ENCODE results near the gene SNED1. TPM values are rescaled to one million over a fixed set of nuclear protein-coding genes. Genes with fewer than 3 reads are reported as not detected.
A peak's percentile ranks its signal among the peaks of the same experiment; 100 is the strongest.

SNED1 gene
- total and polyA plus RNA-seq, 2 experiments from 2014 or later = 1.5 to 2.8 TPM

DNA sequence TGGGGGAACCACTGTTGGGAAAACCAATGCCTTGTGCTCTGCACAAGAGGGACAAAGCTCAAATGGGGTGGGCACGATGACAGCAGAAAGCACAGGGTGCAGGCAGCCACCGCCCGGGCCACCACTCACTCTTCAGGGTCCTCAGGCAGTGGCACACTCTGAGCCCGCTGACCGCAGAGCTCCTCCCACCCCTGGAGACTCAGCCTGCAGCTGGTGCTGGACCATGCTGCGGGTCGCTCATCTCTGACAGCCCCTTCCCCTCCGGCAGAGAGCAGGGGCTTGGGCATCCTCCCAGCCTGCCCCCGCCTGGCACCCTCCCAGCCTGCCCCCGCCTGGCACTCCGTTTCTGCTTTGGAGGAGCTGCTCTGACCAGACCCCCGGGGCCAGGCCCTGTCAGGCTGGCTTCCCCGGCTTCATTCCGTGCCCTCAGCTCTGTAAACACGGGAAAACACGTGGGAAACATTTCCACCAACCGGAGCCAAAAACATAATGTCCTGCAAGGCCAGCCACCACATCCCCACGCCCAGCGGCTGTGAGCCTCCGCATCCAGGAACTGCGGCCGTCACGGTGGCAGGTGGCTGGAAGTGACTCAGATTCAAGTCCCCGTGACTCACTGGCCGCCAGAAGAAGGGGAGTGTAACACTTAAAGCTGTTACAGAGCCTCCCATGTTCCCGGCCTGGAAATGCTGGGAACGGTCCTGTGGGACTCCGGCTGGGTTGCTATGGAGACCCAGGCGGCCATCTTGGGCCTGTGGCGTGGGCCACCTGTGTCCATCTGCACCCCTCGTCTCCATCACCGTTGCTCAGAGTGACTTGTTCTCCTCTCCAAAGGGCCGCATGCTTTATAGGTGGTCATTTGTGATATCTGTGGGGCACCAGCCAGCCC lies 6.8 kb upstream of the SNED1 start:
- TF ChIP-seq EZH2phosphoT487 (IDR thresholded peaks at IDR 0.05; ENCODE audit: unreplicated experiment) = no peak
- TF ChIP-seq, protein P1, sequence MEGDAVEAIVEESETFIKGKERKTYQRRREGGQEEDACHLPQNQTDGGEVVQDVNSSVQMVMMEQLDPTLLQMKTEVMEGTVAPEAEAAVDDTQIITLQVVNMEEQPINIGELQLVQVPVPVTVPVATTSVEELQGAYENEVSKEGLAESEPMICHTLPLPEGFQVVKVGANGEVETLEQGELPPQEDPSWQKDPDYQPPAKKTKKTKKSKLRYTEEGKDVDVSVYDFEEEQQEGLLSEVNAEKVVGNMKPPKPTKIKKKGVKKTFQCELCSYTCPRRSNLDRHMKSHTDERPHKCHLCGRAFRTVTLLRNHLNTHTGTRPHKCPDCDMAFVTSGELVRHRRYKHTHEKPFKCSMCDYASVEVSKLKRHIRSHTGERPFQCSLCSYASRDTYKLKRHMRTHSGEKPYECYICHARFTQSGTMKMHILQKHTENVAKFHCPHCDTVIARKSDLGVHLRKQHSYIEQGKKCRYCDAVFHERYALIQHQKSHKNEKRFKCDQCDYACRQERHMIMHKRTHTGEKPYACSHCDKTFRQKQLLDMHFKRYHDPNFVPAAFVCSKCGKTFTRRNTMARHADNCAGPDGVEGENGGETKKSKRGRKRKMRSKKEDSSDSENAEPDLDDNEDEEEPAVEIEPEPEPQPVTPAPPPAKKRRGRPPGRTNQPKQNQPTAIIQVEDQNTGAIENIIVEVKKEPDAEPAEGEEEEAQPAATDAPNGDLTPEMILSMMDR (conservative IDR thresholded peaks at IDR 0.05; ENCODE audit: low read depth in 2 of 2) = no peak
- Histone ChIP-seq H2AFZ (peak overlapping the region; percentile 38; the same call in 1 of the 2 replicates), H3K4me1 (ENCODE audit: insufficient read depth) (no peaks in the 10 kb centered on the region), H3K27me3 (ENCODE audit: insufficient read depth) (no peaks in the 10 kb centered on the region), H3K4me3 (no peak overlapping the region), H3K9me2 (ENCODE audit: insufficient read depth) (no peaks in the 10 kb centered on the region), H4K20me1 (replicated peaks; ENCODE audit: insufficient read depth) (no peaks in the 10 kb centered on the region), H3K4me2 (no peak overlapping the region), H3F3A (replicated peaks; ENCODE audit: low read depth) (no peaks in the 10 kb centered on the region), H3K27ac (ENCODE audit: low read depth) (no peak overlapping the region), H3K36me3 (ENCODE audit: insufficient read depth) (no peaks in the 10 kb centered on the region), H3K79me2 (replicated peaks; ENCODE audit: insufficient read depth) (no peaks in the 10 kb centered on the region)
- Mint-ChIP-seq H3K27me3 (ENCODE audit: insufficient read depth, low read depth, poor library complexity) (peaks cover 12% of the 10 kb centered on the region), H3K4me3 (no peak overlapping the region), H3K27ac (no peak overlapping the region), H3K36me3 (ENCODE audit: low read depth) (no peaks in the 10 kb centered on the region), H3K9me3 (no peaks in the 10 kb centered on the region; the same call in 1 of the 3 replicates), H3K4me1 (no peaks in the 10 kb centered on the region)
- ATAC-seq (peak; percentile 10; the same call in 2 of the 3 replicates), DNase-seq (ENCODE audit: low spot score) (peak; percentile 48)

GRCh38 chr2:240992572-240993291 lies 5.7 kb upstream of the SNED1 start:
- H3K4me3 ChIP-seq = no peak overlapping the region
- Mint-ChIP-seq H3K4me1 (peaks cover 4% of the 10 kb centered on the region; the same call in 1 of the 3 replicates), H3K9me3 (no peaks in the 10 kb centered on the region; the same call in 1 of the 3 replicates), H3K27me3 (ENCODE audit: insufficient read depth, low read depth, poor library complexity) (peaks cover 12% of the 10 kb centered on the region), H3K27ac (no peak overlapping the region), H3K36me3 (ENCODE audit: low read depth) (no peaks in the 10 kb centered on the region; the same call in 2 of the 3 replicates), H3K4me3 (no peak overlapping the region)
- no peaks in the 10 kb centered on the region for H3K4me1 ChIP-seq (ENCODE audit: insufficient read depth)
- no peaks in the 10 kb centered on the region for H4K20me1 ChIP-seq (replicated peaks; ENCODE audit: insufficient read depth)
- H3K27me3 ChIP-seq (ENCODE audit: insufficient read depth) = no peaks in the 10 kb centered on the region
- no peak for ATAC-seq
- no peak overlapping the region for H3K27ac ChIP-seq (ENCODE audit: low read depth)
- H3K9me2 ChIP-seq (ENCODE audit: insufficient read depth) = no peaks in the 10 kb centered on the region
- no peaks in the 10 kb centered on the region for H3K36me3 ChIP-seq (ENCODE audit: insufficient read depth)
- no peak for DNase-seq (ENCODE audit: low spot score)
- no peak overlapping the region for H3K4me2 ChIP-seq
- no peaks in the 10 kb centered on the region for H3F3A ChIP-seq (replicated peaks; ENCODE audit: low read depth)
- no peak overlapping the region for H2AFZ ChIP-seq
- no peaks in the 10 kb centered on the region for H3K79me2 ChIP-seq (replicated peaks; ENCODE audit: insufficient read depth)
- TF ChIP-seq, protein P1 (conservative IDR thresholded peaks at IDR 0.05; ENCODE audit: low read depth in 2 of 2) = no peak
- TF ChIP-seq REST (IDR thresholded peaks at IDR 0.05; ENCODE audit: unreplicated experiment) (no peak), ZNF331 (CRISPR knock-in tag; IDR thresholded peaks at IDR 0.05; ENCODE audit: low read depth) (no peak), JUNB (IDR thresholded peaks at IDR 0.05; ENCODE audit: unreplicated experiment) (no peak), ZNF114 (CRISPR knock-in tag; IDR thresholded peaks at IDR 0.05) (no peak), POLR2AphosphoS5 (IDR thresholded peaks at IDR 0.05; ENCODE audit: low read depth) (no peak), STAT1 (IDR thresholded peaks at IDR 0.05; ENCODE audit: unreplicated experiment) (no peak), EZH2 (IDR thresholded peaks at IDR 0.05; ENCODE audit: low read depth, unreplicated experiment) (no peak), EZH2phosphoT487 (IDR thresholded peaks at IDR 0.05; ENCODE audit: unreplicated experiment) (no peak)

Measured in GM23338 (cell line).